KG1 (cell line): ENCODE results near the gene ARID1B.

Source experiments
- DNase-seq: peaks from one replicate; lab custom pipeline; 2025; lab: John Stamatoyannopoulos, UW

ARID1B gene

GRCh38 chr6:156852147-156852857 lies 75.1 kb downstream of the ARID1B start:
- no peak for DNase-seq

GRCh38 chr6:156852858-156853216 lies 75.7 kb downstream of the ARID1B start:
- DNase-seq: no peak

DNA sequence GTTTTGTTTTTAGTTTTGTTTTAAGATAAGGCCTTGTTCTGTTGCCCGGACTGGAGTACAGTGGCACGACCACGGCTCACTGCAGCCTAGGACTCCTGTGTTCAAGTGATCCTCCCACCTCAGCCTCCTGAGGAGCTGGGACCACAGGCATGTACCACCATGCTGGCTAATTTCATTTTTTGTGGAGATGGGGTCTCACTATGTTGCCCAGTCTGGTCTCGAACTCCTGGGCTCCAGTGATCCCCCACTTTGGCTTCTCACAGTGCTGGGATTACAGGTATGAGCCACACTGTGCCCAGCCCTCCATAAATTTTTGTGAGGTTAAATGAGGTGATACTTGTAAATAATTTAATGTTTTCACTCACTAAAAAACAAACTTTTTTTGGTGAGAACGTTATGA lies 76.6 kb downstream of the ARID1B start:
- DNase-seq: no peak

DNA sequence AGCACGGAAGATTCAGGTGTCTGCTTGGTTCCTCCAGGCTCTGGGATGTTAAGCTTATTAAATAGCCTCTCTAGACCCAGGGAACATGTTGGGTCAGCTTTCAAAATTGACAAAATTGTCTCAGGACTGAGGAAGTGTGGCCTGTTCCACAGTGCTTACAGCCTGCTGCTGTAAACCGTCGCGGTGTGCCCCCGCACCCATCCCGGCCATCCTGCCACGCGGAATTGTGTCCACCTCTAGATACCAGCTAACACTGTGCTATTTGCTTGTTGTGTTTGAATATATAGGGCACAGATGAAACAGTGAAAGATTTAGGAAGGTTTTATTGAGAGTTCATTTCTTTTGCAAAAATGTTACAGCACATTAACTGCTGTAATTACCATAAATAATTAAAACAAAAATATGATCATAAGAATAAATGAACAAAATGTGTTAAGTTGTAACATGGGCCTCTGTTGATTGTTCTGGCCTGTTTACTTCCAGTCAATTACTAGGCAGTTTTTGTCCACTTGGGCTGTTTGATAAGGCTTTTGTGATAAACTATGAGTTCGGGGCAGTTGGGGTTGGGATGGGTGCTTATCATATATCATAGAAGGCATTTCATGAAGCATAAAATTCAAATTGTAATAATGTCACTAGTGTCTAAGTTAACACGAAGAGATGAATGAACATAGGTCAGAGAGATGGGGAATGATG lies 77.4 kb downstream of the ARID1B start:
- no peak for DNase-seq

DNA sequence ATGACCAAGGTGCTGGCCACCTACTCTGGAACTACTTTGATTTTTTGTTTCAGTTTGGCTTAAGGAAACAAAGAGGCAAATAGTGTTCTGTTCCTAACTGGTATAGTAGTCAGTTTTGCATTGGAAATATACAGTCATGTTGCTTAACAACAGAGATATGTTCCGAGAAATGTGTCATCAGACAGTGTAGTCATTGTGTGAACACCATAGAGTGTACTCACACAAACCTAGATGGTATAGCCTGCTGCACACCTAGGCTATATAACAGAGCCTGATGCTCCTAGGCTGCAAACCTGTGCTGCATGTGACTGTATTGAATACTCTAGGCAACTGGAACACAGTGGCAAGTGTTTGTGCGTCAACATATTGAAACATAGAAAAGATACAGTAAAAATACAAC lies 80.4 kb downstream of the ARID1B start:
- DNase-seq: no peak

GRCh38 chr6:156859686-156860085 lies 82.5 kb downstream of the ARID1B start:
- DNase-seq: no peak

GRCh38 chr6:156862711-156863110 lies 85.5 kb downstream of the ARID1B start:
- no peak for DNase-seq

DNA sequence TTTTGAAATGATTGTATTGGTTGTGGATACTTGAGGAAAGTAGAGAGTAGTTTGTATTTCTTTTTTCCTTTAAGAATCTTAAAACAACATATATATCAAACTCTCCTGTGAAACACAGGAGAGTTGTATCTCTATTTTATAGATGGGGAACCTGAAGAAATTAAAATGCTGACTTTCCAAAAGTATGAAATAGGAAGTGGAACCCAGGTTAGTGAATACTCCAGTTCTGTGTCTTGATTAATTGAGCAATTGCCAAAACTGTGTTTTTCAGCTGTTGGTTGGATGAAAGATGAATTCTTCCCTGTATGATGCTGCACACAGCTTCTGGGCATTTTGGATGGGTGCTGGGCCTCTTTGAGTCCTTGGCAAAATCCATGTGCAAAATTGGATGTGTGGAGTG lies 86.3 kb downstream of the ARID1B start:
- DNase-seq: no peak

DNA sequence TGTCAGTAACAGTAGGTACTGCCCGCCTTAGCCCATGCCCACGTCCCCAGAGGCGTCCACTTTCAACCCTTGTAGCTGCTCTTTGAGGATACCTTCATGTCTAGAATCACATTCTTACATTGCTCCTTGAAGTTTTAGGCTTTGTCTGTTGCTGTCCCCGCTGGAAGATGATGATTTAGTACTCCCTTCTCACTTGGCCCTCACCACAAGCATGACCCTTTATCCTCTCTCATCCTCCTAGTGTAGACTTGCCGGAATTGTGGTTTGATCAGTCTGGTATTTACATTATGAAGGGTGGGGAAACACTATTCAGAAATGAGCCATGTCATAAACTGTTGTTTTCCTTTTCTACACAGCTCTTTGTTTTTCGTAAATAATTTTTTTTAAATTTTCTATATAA lies 87.4 kb downstream of the ARID1B start:
- no peak for DNase-seq

DNA sequence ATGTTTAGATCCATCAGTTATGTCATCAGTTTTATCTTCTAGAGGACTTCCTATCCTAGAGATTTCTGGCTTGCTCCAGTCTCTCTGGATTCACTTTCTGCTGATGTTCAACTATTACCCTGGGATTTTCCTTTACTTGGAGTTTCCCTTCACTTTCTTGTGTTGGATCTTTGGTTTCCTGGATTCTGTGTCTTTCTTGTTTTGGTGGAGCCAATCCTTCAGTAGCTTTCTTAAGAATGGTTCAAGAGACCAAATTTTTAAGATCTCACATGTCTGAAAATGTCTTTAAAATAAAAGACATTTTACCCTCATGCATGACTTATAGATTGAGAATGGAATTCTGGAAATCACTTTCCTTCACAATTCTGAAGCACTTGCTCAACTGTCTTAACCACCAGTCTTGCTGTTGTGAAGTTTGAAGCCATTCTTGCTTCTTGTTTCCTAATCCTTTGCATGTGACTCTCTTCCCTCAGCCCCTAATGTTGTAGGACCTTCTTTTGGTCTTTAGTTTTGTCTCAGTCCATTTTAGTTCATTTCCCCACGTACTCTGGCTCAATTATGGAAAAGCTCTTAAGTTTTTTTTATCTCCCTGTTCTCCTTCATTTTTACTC lies 87.9 kb downstream of the ARID1B start:
- DNase-seq: no peak

DNA sequence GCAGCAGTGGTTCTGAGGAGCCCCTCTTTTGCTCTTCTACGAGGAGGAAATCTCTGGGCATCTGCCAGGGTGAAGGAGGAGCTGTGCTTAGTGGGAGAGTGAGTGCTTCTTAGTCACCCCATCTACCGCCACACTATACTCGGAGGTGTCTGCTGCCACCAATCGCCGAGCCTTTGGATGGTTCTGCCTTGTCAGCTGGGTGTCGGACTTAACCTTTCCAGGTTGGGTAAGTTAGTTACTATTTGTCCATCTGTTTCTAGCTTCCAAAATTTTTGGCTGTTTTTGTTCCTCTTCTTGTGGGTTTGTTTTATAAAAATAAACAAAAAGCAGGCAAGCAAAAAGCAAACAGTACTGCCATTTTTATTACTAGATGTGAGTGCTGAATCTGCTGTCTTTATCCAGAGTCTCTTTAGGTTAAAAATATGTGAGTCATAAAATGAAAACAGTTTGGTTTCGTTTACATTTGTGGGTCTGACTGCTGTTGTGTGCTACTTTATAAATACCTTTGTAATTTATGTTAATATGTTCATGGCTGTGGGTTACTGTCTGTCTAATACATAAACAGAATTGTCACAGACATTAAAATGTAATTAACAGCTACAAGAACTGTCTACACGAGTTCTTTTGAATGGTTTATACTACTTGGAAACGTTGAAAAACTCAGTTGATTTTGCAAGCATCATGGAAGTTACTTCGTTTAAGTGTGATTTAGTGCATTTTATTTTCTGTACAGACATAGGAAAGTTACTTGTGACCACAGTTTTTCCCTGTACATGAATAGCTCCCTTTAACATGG lies 89.2 kb downstream of the ARID1B start:
- no peak for DNase-seq

GRCh38 chr6:156867121-156867520 lies 89.9 kb downstream of the ARID1B start:
- DNase-seq: no peak

- no peak for DNase-seq
These were observed 91.2 kb downstream of the ARID1B start for GRCh38 chr6:156868385-156868784.

DNA sequence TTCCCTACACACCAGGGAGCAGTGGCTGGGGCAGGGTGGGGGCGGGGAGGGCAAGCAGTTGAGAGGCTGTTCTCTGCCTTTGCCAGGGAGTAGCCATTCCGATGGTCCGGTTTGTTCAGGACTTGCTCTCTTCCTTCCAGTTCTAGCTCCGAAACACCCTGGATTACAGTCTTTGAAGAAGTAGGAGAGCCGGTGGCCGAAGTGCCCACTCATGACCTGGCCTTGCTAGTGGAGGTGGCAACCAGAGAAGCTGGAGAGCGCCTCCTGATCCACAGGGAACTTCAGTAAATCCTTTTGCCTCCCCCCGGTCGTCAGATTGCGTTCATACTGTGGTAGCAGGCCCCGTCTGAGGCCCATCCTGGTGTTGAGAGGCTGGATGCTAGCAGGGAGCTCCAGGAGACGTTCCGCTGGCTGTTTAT lies 92.8 kb downstream of the ARID1B start:
- DNase-seq: no peak

DNA sequence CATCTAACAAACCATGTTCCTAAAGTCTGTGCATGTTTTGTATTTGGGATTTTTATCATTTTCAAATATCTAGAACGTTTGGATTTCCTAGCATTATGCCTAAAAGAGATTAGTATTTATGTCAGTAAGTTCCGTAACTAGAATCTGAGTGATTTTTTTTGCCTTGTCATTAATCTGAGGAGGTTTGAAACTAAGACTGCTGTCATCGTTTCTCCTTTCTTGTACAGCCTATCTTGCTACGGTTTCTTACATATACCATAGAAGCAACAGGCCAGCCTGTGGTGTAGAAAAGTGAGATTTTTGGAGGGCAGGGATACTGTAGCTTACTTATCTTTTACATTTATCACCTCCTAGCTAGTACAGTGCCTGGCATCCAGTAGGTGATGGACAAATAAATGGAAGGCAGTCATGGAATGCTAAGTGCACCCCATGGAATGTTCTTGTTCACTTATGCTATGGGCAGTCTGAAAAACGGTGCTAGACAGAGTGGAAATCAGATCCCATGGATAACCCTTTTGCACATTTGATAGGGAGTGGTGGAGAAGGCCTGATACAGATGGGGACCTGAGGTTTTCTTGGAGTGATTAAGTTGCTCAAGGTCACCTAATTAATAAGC lies 93.9 kb downstream of the ARID1B start:
- DNase-seq: no peak

GRCh38 chr6:156872903-156873302 lies 95.7 kb downstream of the ARID1B start:
- DNase-seq: no peak

DNA sequence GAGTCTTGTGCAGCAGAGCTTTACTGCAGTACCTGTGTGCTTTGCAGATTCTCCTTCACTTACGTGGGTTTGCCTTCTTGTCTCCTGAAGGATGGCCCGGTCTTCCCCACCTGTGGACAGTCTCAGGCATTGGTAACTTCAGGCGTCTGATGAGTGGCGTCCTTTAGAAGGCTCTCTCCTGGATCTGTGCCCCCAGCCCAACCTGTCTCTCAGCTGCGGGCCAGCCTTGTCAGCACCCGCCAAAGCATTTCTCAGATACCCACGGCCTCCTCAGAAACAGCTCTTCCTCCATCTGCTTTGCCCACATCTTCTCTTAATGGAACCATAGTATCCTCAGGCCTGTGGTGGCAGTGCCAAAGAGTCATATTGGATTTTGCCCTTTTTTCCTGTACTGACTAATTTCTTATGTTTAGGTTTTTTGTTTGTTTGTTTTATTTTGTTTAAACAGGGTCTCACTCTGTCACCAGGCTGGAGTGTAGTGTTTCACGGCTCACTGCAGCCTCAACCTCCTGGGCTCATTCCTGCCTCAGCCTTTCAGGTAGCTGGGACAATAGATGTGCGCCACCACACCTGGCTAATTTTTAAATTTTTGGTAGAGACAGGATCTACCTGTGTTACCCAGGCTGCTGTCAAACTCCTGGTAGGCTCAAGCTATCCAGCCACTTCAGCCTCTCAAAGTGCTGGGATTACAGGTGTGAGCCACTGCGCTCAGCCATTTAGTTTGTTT lies 96.6 kb downstream of the ARID1B start:
- DNase-seq: no peak

DNA sequence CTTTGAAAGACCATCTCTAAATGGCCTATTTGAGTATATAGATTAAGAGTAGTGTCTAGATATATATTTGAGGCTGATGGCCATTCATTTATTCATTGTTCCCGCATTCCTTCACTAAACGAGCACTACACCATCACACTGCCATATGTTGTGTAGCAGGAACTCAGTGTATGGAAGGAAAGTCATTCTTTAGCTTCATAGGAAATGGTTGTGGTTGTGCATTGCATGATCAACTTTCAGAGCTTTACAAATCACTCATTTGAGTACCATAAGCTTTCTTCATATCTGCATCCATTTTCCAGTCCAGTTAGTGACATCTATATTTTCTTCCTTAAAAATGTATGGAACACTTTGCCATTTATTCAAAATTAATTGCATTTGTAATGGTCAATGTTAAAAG lies 97.9 kb downstream of the ARID1B start:
- DNase-seq: no peak

DNA sequence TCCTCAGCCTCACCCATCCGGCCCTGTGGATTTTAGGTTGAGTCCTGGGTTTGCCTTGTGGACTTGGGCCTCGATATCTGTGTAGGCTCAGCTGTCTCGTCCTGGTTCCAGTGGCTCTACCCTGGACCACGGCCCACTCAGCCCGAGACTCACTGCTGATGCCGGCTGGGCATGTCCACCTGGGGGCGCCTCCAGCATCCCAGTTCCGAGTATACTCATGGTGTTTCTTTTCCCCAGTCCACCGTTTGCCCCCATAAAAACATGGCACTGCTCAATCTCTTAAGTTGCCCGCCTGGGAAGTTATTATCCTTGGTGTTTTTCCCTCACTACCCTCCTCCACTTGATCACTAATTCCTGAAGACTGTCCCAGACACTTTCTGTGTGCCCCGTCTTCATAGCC lies 99.1 kb downstream of the ARID1B start:
- DNase-seq: no peak

DNA sequence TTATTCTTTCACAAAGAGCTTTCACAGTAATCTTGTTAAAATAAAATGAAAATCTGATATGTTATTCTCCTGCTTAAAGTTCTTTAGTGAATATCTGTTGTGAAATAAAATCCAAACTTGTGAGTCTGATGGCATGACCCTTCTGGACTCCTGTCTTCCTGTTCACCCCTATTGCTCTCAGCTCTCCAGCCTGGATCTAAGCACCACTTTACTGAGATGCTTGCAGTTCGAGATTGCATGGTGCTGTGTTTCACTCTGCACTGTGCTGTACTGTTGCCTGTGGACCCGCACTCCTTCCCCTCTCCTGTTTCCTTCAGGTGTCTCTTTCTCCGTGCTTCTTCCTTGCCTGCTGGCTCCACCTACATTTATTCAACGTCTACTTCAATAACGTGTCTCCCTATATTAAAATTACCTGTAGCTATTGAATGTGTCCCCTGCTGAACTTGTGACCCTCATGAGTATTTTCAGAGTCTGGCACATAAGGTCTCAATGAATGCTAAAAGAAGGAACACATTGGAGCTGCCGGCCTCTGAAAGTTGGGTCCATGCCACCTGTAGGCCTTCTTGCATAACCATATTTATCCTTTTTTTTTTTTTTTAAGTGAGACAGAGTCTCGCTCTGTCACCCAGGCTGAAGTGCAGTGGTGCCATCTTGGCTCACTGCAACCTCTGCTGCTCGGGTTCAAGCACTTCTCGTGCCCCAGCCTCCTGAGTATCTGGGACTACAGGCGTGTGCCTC lies 100.1 kb downstream of the ARID1B start:
- DNase-seq: no peak

GRCh38 chr6:156878681-156879080 lies 101.5 kb downstream of the ARID1B start:
- DNase-seq: no peak
